ENCODE measurements around the gene FOXN3. TPM values are rescaled to one million over a fixed set of nuclear protein-coding genes. Genes with fewer than 3 reads are reported as not detected.

Gene FOXN3
- total RNA-seq, 1 donor from 2014 or later = 34.5 TPM

- TF ChIP-seq CTCF (IDR thresholded peaks at IDR 0.05; ENCODE audit: insufficient read depth, low read length, poor library complexity, severe bottlenecking) = peak; percentile 4
- H3K27me3 ChIP-seq (ENCODE audit: control insufficient read depth, insufficient read depth, low read length) = no peaks in the 10 kb centered on the region
- no peak overlapping the region for H3K4me3 ChIP-seq (ENCODE audit: low read depth, low read length)
- no peaks in the 10 kb centered on the region for H3K36me3 ChIP-seq (ENCODE audit: control insufficient read depth, insufficient read depth, low read length)
- DNase-seq (ENCODE audit: low read depth) = no peak
Observed at GRCh38 chr14:89388853-89389252, 28.2 kb downstream of the FOXN3 start.

GRCh38 chr14:89387922-89388685, 28.9 kb downstream of the FOXN3 start:
- H3K36me3 ChIP-seq (ENCODE audit: control insufficient read depth, insufficient read depth, low read length) = no peaks in the 10 kb centered on the region
- no peak overlapping the region for H3K4me3 ChIP-seq (ENCODE audit: low read depth, low read length)
- no peak for TF ChIP-seq CTCF (IDR thresholded peaks at IDR 0.05; ENCODE audit: insufficient read depth, low read length, poor library complexity, severe bottlenecking)
- no peak for DNase-seq (ENCODE audit: low read depth)
- H3K27me3 ChIP-seq (ENCODE audit: control insufficient read depth, insufficient read depth, low read length) = no peaks in the 10 kb centered on the region

- no peaks in the 10 kb centered on the region for H3K36me3 ChIP-seq (ENCODE audit: control insufficient read depth, insufficient read depth, low read length)
- no peak for TF ChIP-seq CTCF (IDR thresholded peaks at IDR 0.05; ENCODE audit: insufficient read depth, low read length, poor library complexity, severe bottlenecking)
- peak; percentile 21 for DNase-seq (ENCODE audit: low read depth)
- H3K27me3 ChIP-seq (ENCODE audit: control insufficient read depth, insufficient read depth, low read length) = no peaks in the 10 kb centered on the region
- no peak overlapping the region for H3K4me3 ChIP-seq (ENCODE audit: low read depth, low read length)
Observed at GRCh38 chr14:89386212-89386886, 30.7 kb downstream of the FOXN3 start.

GRCh38 chr14:89384636-89385035, 32.4 kb downstream of the FOXN3 start:
- H3K4me3 ChIP-seq (ENCODE audit: low read depth, low read length) = no peak overlapping the region
- no peak for DNase-seq (ENCODE audit: low read depth)
- H3K27me3 ChIP-seq (ENCODE audit: control insufficient read depth, insufficient read depth, low read length) = no peaks in the 10 kb centered on the region
- TF ChIP-seq CTCF (IDR thresholded peaks at IDR 0.05; ENCODE audit: insufficient read depth, low read length, poor library complexity, severe bottlenecking) = no peak
- no peaks in the 10 kb centered on the region for H3K36me3 ChIP-seq (ENCODE audit: control insufficient read depth, insufficient read depth, low read length)

GRCh38 chr14:89384023-89384422, 33.0 kb downstream of the FOXN3 start:
- H3K4me3 ChIP-seq (ENCODE audit: low read depth, low read length) = no peak overlapping the region
- no peak for DNase-seq (ENCODE audit: low read depth)

More at GRCh38 chr14:89384023-89384422, 33.0 kb downstream of the FOXN3 start:
- Histone ChIP-seq H3K27me3 (ENCODE audit: control insufficient read depth, insufficient read depth, low read length) (no peaks in the 10 kb centered on the region), H3K36me3 (ENCODE audit: control insufficient read depth, insufficient read depth, low read length) (no peaks in the 10 kb centered on the region)
- no peak for TF ChIP-seq CTCF (IDR thresholded peaks at IDR 0.05; ENCODE audit: insufficient read depth, low read length, poor library complexity, severe bottlenecking)

All from kidney epithelial cell (primary cell).